GM23338 (cell line): ENCODE measurements around the gene FGF13. TPM values are rescaled to one million over a fixed set of nuclear protein-coding genes. Genes with fewer than 3 reads are reported as not detected.

Experiments
- ATAC-seq: fragments of 200-7000 bp; cut with Tn5 transposase; 3 replicates; pipeline ENCODE4 v1.9.1; 2020
- DNase-seq: peaks from one replicate; pipeline ENCODE4 v3.0.0-alpha.2; 2015; ENCODE audit warnings: low spot score
- H2AFZ ChIP-seq: fragments of 200-600 bp; sonication (generic); 2 replicates; pipeline ENCODE4 v1.8.0; 2016; ENCODE audit warnings: antibody characterized with exemption, mild to moderate bottlenecking, moderate library complexity
- H3F3A ChIP-seq: fragments of 200-600 bp; sonication (generic); replicated peaks from 2 replicates; pipeline ENCODE4 v1.8.0; 2017; ENCODE audit warnings: antibody characterized with exemption, mixed run types, low read depth
- H3K27ac ChIP-seq: fragments of 200-600 bp; sonication (generic); 2 replicates; pipeline ENCODE4 v1.6.1; 2016; ENCODE audit warnings: low read depth
- H3K27me3 ChIP-seq: fragments of 200-600 bp; sonication (generic); 2 replicates; pipeline ENCODE4 v1.8.0; 2016; ENCODE audit warnings: mild to moderate bottlenecking, mixed run types, moderate library complexity; ENCODE audit not compliant: insufficient read depth
- H3K36me3 ChIP-seq: fragments of 200-600 bp; sonication (generic); 2 replicates; pipeline ENCODE4 v1.8.0; 2016; ENCODE audit warnings: mild to moderate bottlenecking; ENCODE audit not compliant: insufficient read depth
- H3K4me1 ChIP-seq: fragments of 200-600 bp; sonication (generic); 2 replicates; pipeline ENCODE4 v1.8.0; 2016; ENCODE audit warnings: mild to moderate bottlenecking, moderate library complexity; ENCODE audit not compliant: insufficient read depth
- H3K4me2 ChIP-seq: fragments of 200-600 bp; sonication (generic); 2 replicates; pipeline ENCODE4 v1.7.1; 2017; ENCODE audit warnings: mixed run types
- H3K4me3 ChIP-seq: fragments of 200-600 bp; sonication (generic); 2 replicates; pipeline ENCODE4 v1.6.1; 2016; ENCODE audit warnings: mixed run types
- H3K79me2 ChIP-seq: fragments of 200-600 bp; sonication (generic); replicated peaks from 2 replicates; pipeline ENCODE4 v1.8.0; 2017; ENCODE audit warnings: mild to moderate bottlenecking; ENCODE audit not compliant: insufficient read depth
- H3K9me2 ChIP-seq: fragments of 200-600 bp; sonication (generic); 2 replicates; pipeline ENCODE4 v1.8.0; 2017; ENCODE audit not compliant: insufficient read depth
- H4K20me1 ChIP-seq: fragments of 200-600 bp; sonication (generic); replicated peaks from 2 replicates; pipeline ENCODE4 v1.8.0; 2017; ENCODE audit warnings: mild to moderate bottlenecking; ENCODE audit not compliant: insufficient read depth
- H3K27ac Mint-ChIP-seq: 2 replicates; pipeline ENCODE4 v1.8.0; 2020; ENCODE audit warnings: inconsistent platforms, mild to moderate bottlenecking, moderate library complexity, mixed read lengths
- H3K27me3 Mint-ChIP-seq: 3 replicates; pipeline ENCODE4 v1.8.0; 2022; ENCODE audit warnings: low read depth, mild to moderate bottlenecking, moderate library complexity, mixed read lengths, inconsistent platforms; ENCODE audit not compliant: insufficient read depth, poor library complexity
- H3K36me3 Mint-ChIP-seq: 3 replicates; pipeline ENCODE4 v1.8.0; 2021; ENCODE audit warnings: low read depth, mild to moderate bottlenecking, inconsistent platforms, moderate library complexity, mixed read lengths
- H3K4me1 Mint-ChIP-seq: 3 replicates; pipeline ENCODE4 v1.8.0; 2020; ENCODE audit warnings: mild to moderate bottlenecking, inconsistent platforms, mixed read lengths
- H3K4me3 Mint-ChIP-seq: 3 replicates; pipeline ENCODE4 v1.8.0; 2021; ENCODE audit warnings: moderate library complexity, mild to moderate bottlenecking, inconsistent platforms, mixed read lengths
- H3K9me3 Mint-ChIP-seq: 3 replicates; pipeline ENCODE4 v1.8.0; 2020; ENCODE audit warnings: moderate library complexity, mild to moderate bottlenecking, inconsistent platforms, mixed read lengths
- CREB1 ChIP-seq: fragments of 250-450 bp; sonication (Bioruptor Pico); IDR thresholded peaks from 2 replicates; pipeline ENCODE4 v1.5.0; 2020; ENCODE audit warnings: low read depth, mild to moderate bottlenecking, moderate library complexity
- EZH2 ChIP-seq: fragments of 200-600 bp; sonication (generic); IDR thresholded peaks from one replicate; pipeline ENCODE4 v1.8.0; 2017; ENCODE audit warnings: antibody characterized with exemption, mild to moderate bottlenecking, low read depth; ENCODE audit not compliant: unreplicated experiment
- POLR2AphosphoS5 ChIP-seq: IDR thresholded peaks from 2 replicates; pipeline ENCODE4 v1.6.1; 2016; ENCODE audit warnings: antibody characterized with exemption, low read depth
- ZNF114 ChIP-seq: fragments of 250-450 bp; sonication (Bioruptor Pico); IDR thresholded peaks from 2 replicates; pipeline ENCODE4 v1.5.0; 2020; ENCODE audit warnings: mild to moderate bottlenecking, moderate library complexity
- polyA plus RNA-seq: library from polyadenylated mRNA; unstranded; fragments of >200 nt; fragmentation: Nextera tagmentation; extraction: Ambion mirVana; gene quantifications from 2 replicates; pipeline ENCODE4 v1.2.1, GENCODE V29; 2016
- total RNA-seq: library from RNA; depleted of rRNA; stranded (reverse); fragments of >200 nt; shearing (Covaris generic); gene quantifications from 2 replicates; pipeline ENCODE4 v1.2.3, GENCODE V29; 2014
- TF ChIP-seq, protein P1 (sequence below): IDR thresholded peaks from one replicate; pipeline ENCODE4 v1.6.1; 2018; ENCODE audit warnings: antibody characterized with exemption; ENCODE audit not compliant: unreplicated experiment
- TF ChIP-seq, protein P2 (sequence below), 2 experiments: fragments of 200-600 bp in 1 of 2; sonication (generic) in 1 of 2; conservative IDR thresholded peaks; 2 replicates each; pipeline versions ENCODE4 v1.5.1 to v1.6.1; 2016 to 2017; ENCODE audit warnings: antibody characterized with exemption in 2 of 2, low read depth in 2 of 2, mild to moderate bottlenecking in 2 of 2, moderate library complexity in 1 of 2

Gene FGF13
- total and polyA plus RNA-seq, 2 experiments from 2014 or later: 18.8 to 20.3 TPM

DNA sequence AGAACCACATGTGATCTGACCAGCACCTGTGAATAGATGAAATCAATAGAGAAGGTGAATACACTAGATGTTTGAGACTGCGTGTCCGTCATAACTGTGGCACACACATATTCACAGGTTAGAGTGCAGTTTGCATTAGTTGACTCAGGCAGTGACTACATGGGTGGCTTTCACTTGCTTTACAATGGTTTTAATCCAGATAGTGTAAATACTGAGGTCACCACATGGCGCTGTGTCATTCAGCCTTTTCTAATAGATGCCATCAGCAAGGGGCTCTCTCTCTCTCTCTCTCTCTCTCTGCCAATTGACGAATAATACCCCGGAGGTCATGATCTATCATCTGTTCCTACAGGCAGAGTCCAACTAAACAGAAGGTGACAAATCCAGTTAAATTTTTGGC is 30.7 kb upstream of the FGF13 start (continued):
- TF ChIP-seq, protein P1, sequence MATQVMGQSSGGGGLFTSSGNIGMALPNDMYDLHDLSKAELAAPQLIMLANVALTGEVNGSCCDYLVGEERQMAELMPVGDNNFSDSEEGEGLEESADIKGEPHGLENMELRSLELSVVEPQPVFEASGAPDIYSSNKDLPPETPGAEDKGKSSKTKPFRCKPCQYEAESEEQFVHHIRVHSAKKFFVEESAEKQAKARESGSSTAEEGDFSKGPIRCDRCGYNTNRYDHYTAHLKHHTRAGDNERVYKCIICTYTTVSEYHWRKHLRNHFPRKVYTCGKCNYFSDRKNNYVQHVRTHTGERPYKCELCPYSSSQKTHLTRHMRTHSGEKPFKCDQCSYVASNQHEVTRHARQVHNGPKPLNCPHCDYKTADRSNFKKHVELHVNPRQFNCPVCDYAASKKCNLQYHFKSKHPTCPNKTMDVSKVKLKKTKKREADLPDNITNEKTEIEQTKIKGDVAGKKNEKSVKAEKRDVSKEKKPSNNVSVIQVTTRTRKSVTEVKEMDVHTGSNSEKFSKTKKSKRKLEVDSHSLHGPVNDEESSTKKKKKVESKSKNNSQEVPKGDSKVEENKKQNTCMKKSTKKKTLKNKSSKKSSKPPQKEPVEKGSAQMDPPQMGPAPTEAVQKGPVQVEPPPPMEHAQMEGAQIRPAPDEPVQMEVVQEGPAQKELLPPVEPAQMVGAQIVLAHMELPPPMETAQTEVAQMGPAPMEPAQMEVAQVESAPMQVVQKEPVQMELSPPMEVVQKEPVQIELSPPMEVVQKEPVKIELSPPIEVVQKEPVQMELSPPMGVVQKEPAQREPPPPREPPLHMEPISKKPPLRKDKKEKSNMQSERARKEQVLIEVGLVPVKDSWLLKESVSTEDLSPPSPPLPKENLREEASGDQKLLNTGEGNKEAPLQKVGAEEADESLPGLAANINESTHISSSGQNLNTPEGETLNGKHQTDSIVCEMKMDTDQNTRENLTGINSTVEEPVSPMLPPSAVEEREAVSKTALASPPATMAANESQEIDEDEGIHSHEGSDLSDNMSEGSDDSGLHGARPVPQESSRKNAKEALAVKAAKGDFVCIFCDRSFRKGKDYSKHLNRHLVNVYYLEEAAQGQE: no peak
- TF ChIP-seq ZNF114 (CRISPR knock-in tag): no peak

- H3K36me3 Mint-ChIP-seq: no peaks in the 10 kb centered on the region
- H3K27me3 Mint-ChIP-seq: no peaks in the 10 kb centered on the region
- H3K4me3 Mint-ChIP-seq: no peak overlapping the region
- H3K27ac ChIP-seq: no peak overlapping the region
- H3K4me1 Mint-ChIP-seq: peaks cover 3% of the 10 kb centered on the region; the same call in 2 of the 3 replicates
- no peaks in the 10 kb centered on the region for H3K79me2 ChIP-seq
- no peaks in the 10 kb centered on the region for H3K27me3 ChIP-seq
- H3K4me1 ChIP-seq: no peaks in the 10 kb centered on the region
- H3K9me2 ChIP-seq: no peaks in the 10 kb centered on the region
- no peaks in the 10 kb centered on the region for H3K9me3 Mint-ChIP-seq
- DNase-seq (no peak), ATAC-seq (no peak)
- no peak overlapping the region for H3K4me2 ChIP-seq
- H3K27ac Mint-ChIP-seq: no peak overlapping the region
- no peaks in the 10 kb centered on the region for H3F3A ChIP-seq
- no peak overlapping the region for H2AFZ ChIP-seq
- H4K20me1 ChIP-seq: no peaks in the 10 kb centered on the region
- TF ChIP-seq, protein P2, sequence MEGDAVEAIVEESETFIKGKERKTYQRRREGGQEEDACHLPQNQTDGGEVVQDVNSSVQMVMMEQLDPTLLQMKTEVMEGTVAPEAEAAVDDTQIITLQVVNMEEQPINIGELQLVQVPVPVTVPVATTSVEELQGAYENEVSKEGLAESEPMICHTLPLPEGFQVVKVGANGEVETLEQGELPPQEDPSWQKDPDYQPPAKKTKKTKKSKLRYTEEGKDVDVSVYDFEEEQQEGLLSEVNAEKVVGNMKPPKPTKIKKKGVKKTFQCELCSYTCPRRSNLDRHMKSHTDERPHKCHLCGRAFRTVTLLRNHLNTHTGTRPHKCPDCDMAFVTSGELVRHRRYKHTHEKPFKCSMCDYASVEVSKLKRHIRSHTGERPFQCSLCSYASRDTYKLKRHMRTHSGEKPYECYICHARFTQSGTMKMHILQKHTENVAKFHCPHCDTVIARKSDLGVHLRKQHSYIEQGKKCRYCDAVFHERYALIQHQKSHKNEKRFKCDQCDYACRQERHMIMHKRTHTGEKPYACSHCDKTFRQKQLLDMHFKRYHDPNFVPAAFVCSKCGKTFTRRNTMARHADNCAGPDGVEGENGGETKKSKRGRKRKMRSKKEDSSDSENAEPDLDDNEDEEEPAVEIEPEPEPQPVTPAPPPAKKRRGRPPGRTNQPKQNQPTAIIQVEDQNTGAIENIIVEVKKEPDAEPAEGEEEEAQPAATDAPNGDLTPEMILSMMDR (conservative IDR thresholded peaks at IDR 0.05; ENCODE audit: low read depth in 2 of 2): no peak
- TF ChIP-seq EZH2 (no peak), CREB1 (CRISPR knock-in tag) (no peak), ZNF114 (CRISPR knock-in tag) (no peak), POLR2AphosphoS5 (no peak)
- no peak overlapping the region for H3K4me3 ChIP-seq
- H3K36me3 ChIP-seq: no peaks in the 10 kb centered on the region
Observed at GRCh38 chrX:138740341-138740740, 28.8 kb upstream of the FGF13 start.

DNA sequence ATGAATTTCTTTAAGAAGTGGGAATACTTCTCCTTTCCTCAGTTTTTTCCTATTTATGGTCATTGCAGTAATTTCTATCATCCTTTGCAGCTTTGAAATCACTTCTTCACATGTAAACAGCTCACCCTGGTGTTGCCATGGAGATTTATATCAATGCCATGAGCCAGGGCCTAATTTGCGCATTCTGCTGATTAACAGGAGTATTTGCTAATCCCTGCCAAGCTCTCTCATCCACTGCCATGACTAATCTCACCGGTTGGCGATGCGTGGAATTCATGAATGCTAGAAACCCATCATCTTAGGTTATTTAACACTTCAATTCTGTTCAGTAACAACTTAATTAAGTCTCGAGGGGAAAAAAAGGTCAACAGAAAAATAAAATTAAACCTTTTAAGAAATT is 11.8 kb upstream of the FGF13 start:
- Mint-ChIP-seq H3K36me3 (no peaks in the 10 kb centered on the region), H3K27ac (no peak overlapping the region), H3K27me3 (no peaks in the 10 kb centered on the region), H3K9me3 (no peaks in the 10 kb centered on the region), H3K4me3 (no peak overlapping the region), H3K4me1 (peaks cover 10% of the 10 kb centered on the region; the same call in 2 of the 3 replicates)
- H3F3A ChIP-seq: no peaks in the 10 kb centered on the region
- H3K4me1 ChIP-seq: no peaks in the 10 kb centered on the region
- no peaks in the 10 kb centered on the region for H3K9me2 ChIP-seq
- H3K4me2 ChIP-seq: no peak overlapping the region
- no peak overlapping the region for H3K4me3 ChIP-seq
- no peak for TF ChIP-seq ZNF114 (CRISPR knock-in tag)
- H3K27me3 ChIP-seq: no peaks in the 10 kb centered on the region
- H4K20me1 ChIP-seq: no peaks in the 10 kb centered on the region
- no peak overlapping the region for H3K27ac ChIP-seq
- H2AFZ ChIP-seq: no peak overlapping the region
- ATAC-seq (no peak), DNase-seq (no peak)
- no peaks in the 10 kb centered on the region for H3K79me2 ChIP-seq
- H3K36me3 ChIP-seq: no peaks in the 10 kb centered on the region
